HG03135 (cell line): ENCODE data around the gene SIL1.

Source experiments
- ATAC-seq: cut with Tn5 transposase; IDR thresholded peaks from one replicate; pipeline ENCODE4 v1.9.1; 2021; ENCODE audit warnings: mild to moderate bottlenecking, moderate library complexity; ENCODE audit not compliant: unreplicated experiment

SIL1 gene

DNA sequence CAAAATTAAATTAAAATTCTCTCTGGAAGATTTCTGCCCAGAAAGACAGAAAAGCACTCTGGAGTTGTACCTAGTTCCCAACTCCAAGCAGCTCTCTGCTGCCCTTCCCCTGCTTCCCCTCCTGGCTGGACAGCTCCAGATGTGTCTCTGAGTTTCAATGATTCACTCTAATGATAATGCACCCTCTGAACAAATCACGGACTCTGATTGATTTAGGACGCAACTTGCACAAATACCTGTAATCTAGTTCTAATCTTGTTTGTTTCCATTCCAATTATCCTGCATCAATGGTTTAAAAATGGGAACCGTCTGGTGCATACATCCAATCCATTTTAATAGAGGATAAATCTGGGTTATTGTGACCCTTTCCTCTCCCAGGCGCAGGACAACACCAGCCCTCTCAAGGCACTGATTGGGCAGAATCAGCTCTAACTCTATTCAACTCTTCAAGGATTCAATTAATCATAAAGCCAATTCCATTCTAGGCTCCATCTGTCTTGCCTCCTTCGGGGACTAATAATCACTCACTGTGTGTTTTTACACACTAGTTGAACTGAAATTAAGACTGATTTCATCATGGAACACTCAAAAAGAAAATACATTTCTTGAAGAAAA, 211.9 kb downstream of the SIL1 start:
- ATAC-seq, result no peak

DNA sequence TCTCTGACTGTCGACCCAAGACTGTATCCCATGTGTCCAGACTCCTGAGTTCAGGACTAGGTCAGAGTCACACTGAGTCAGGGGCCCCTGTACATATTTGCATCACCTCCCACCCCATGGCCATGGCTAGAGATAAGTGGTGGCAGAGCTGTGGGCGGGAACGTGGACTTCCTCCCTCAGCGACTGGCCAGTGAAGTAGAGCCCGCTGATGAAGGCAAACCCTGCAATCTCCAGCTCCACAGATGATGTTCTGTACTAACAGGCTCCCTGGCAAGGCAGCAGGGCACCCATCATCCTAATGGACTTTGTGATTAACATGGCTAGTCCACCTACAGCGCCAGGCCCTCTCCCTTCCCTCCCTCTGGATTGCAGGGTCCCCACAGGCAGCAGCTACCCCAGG, 212.5 kb downstream of the SIL1 start:
- ATAC-seq, result no peak

GRCh38 chr5:138985256-138985655, 212.9 kb downstream of the SIL1 start:
- ATAC-seq, result no peak

DNA sequence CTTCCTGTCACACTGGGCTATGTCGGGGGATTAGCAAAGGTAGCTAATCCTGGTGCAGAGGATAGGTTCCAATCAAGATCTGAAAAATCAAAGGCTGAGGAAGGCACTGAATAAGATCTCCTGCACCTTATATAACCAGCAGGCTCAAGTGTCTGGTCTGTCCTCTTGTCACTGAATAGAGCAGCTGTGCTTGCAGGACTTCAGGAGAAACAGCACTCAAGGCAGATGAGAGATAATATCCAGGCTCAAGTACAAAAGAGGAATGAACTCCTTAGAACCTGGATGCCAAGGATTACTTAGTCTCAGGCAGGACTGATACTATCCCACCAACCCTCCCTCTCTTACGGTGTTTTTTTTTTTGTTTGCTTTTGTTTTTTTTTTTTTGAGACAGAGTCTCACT, 214.2 kb downstream of the SIL1 start:
- no peak for ATAC-seq

GRCh38 chr5:138981586-138981985, 216.6 kb downstream of the SIL1 start:
- ATAC-seq, result no peak

- ATAC-seq, result no peak
Observed at GRCh38 chr5:138981131-138981530, 217.0 kb downstream of the SIL1 start.

DNA sequence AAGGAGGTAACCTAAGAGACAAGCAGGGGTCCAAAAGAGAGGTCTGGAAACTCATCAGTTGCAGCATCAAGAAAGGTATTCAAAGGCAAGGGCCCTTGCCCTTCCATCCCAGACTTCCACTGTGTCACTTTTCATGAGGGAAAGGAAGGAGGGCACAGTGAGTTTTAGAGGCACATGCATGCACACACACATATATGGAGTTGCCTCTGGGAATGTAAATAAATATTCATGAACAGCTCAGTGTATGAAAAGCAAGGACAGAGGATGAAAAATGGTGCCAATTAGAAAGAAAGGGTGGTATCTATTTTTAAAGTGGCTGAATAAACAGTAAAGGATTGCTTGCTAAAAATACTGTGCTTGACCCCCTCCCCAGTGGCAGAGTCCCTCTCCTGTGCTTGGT, 217.7 kb downstream of the SIL1 start:
- ATAC-seq, result no peak

- no peak for ATAC-seq
Observed at GRCh38 chr5:138979684-138980280, 218.4 kb downstream of the SIL1 start.

DNA sequence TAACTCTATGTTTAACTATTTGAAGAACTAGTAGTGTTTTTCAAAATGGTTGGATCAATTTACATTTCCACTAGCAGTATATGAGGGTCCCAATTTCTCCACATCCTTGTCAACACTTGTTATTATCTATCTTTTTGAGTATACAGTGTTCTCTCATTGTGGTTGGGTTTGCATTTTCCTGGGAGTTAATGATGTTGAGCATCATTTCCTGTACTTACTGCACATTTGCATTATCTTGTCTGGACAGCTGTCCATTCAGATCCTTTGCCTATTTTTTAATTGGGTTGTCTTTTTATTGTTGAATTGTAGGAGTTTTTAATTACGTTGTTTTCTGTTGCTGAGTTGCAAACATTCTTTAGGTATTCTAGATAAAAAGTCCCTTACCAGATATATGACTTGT, 219.6 kb downstream of the SIL1 start:
- no peak for ATAC-seq

DNA sequence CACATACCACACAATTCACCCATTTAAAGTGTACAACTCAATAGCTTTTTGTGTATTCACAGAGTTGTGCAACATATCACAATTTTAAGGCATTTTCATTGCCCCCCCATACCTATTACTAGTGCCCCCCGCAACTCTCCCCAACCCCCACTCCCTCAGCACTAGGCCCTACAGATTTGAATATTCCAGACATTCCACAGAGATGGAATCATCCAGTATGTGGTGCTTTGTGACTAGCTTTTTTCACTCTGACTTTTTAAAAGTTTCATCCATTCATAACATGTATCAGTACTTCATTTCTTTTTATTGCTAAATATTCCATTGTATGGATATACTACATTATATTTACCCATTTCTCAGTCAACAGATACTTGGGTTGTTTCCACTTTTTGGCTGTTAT, 220.1 kb downstream of the SIL1 start:
- ATAC-seq, result no peak

- no peak for ATAC-seq
Observed at GRCh38 chr5:138975098-138975847, 222.9 kb downstream of the SIL1 start.

- ATAC-seq, result no peak
Observed at GRCh38 chr5:138974227-138975063, 223.7 kb downstream of the SIL1 start.

GRCh38 chr5:138972836-138973235, 225.3 kb downstream of the SIL1 start:
- ATAC-seq, result no peak

DNA sequence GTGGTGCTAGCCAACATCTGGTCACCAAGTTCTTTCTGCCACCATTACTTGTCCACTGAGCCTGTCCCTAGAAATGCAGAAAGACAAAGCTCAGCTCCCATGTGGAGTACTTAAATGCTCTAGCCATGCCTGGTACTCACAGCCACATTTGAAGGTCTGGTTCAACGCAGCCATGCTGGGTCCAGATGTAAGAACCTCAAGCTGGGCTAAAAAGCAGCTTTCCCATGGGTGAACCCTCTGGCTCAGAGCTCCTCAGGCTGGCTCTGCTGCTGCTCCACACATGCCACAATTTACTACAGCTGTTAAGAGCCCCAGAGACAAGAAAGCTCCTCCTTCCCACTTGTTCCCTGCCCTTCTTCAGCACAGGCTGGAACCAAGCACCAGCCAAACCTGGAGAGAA, 225.9 kb downstream of the SIL1 start:
- no peak for ATAC-seq

- ATAC-seq, result no peak
Observed at GRCh38 chr5:138969323-138970002, 228.7 kb downstream of the SIL1 start.

DNA sequence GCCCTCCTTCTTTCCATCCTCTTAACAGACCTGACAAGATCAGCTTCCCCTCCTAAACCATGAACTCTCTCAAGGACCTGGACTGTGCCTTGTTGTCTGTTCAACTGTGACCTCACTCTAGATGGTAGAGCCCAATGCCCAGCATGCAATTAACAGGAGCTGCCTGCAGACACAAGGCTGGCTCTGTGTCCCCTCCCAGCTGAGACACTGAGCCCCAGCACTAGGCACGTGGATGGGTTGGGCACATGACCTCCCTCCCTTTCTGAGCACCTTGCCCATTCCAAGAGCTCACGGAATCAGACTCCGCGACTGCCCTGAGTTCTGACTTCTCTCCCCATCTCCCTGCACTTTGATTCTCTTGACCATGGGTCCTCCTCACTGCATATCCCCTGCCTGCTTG, 229.6 kb downstream of the SIL1 start:
- ATAC-seq, result no peak

DNA sequence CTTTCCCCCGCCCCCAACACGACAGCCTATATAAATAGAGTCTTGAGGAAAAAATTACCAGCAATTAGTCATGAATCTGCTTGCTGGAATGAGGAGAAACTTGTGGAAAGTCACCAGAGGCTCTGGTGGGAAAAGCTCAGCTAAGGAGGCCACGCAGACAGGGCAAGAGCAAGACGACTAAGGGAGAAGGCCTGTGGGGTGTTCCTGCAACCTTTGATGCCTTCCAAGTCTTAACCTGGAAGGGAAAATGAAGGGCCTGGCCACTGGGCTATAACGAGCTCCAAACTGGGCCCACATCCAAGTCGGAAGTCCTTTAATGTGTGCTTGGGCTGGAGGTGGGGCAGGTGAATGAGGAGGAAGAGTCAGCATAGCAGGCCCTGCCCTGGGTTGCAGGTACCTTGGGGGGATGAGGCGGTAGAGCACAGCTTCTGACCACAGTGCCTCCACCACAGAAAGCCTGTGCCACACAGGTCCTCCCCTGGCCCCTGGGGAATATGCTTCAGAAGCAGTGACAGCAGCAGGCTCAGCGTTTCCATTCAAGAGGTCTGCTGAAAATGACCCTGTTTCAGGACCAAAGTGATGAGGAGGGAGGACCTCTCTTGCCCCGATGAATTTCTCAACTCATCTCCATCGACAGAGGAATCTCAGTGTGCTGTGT, 230.2 kb downstream of the SIL1 start:
- ATAC-seq, result no peak

DNA sequence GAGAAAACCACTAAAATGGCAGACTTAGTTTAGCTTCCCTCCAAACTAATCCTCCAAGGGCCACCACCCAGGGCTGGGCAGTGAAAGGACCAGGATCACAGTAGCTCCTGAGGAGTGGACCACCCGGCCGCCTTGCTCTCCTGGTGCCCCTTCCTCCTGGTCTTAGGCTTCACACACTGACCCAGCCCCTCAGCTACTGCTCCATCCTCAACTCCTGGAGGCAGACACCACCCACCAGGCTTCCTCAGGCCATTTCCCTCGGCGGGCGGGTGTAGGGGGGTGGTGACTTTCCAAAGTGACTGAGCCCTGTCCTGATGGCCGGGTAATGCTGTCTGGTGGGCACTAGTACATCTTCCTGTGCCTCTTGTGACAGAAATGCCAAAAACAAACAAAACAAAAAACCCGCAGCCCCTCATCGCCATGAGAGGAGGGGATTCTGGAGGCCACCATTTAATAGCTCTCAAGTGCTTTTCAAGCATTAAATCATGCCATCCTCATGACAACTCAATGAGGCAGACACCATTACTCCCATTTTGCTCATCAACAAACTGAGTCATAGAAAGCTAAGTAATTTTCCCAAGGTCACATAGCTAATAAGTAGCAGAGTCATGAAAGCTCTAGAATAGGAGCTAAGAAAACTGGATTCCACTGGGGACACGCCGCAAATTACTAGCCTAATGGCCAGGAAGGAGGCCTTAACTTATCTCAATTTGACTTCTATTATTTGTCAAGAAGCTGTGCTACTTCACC, 231.8 kb downstream of the SIL1 start:
- no peak for ATAC-seq

DNA sequence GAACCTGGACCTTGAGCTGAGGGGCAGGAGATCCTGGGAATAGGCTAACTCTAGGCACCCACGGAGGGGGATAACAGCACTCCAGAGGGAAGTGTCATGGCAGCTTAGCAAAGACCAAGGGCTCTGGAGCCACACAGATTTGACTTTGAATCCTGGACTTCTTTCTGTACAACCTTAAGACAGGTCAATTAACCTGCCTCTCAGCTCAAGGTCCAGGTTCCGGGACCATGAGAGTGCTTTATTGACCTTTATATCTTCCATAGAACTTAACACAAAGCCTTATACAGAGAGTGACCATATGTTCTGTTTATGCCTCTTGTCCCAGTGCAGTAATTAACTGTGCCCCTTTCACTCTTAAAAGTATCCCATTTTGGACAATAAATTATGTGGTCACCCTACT, 232.5 kb downstream of the SIL1 start:
- no peak for ATAC-seq
